Activated CD4-positive, alpha-beta T cell treated with anti-CD3 and anti-CD28 coated beads for 1 hour (primary cell): ENCODE measurements around the gene EFNB2.

ENCODE experiments used
- DNase-seq: peaks from one replicate; pipeline ENCODE4 v3.0.0-alpha.2; 2020

EFNB2 gene, protein sequence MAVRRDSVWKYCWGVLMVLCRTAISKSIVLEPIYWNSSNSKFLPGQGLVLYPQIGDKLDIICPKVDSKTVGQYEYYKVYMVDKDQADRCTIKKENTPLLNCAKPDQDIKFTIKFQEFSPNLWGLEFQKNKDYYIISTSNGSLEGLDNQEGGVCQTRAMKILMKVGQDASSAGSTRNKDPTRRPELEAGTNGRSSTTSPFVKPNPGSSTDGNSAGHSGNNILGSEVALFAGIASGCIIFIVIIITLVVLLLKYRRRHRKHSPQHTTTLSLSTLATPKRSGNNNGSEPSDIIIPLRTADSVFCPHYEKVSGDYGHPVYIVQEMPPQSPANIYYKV

DNA sequence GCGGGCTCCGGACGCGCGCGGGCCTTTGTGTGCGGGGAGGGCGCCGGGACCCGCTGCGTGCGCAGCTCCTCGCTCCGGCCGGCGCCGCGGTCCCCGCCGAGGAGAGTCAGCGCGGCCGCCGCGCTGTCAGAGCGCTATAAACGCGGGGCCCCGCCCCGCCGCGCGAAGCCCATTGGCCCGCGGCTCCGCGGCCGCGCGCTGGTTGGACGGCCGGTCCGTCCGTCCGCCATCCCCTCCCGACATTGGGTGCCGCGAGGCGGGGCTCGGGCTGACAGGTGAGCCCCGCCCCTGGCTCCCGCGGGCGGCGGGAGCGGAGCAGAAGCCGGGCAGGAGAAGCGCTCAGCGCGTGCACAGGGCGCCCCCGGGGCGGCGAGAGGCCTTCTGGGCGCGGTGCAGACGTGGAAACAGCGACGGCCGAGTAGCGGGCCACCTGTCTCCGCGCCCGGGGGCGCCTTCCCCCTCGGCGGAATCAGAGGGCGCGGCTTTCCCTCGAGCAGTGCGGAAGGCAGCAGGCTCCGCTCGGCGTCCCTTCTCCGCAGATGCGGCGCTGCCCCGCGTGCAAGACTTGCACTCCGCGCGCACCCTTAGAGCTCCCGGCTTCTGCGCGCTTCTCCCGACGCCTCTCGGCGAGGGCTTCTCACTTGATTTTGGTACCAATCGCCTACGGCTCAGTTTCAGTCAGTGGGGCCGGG lies at the start of gene EFNB2:
TSS of gene EFNB2 (minus strand) at position 111 of the 692 bp plus-strand sequence. CDS start 698 bp downstream, outside the sequence.
- DNase-seq = peak; percentile 80

DNA sequence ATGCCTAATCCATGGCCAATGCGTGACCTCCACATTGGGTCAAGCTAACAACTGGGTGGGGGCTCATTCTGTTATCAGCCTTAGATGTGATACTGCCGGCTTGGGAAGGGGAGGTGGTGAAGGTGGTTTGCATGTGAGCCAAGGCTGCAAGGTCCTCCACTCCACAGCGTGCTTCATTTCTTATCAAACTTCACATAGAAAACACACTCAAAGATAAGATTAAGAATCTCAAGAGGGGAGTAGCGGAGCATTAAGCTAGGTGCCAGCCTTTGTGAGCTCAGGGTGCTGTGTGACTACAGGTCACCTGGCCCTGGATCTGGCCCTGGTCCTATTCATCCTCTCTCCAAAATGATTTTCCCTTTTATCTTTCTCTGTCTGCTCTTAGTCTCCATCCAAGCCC lies 45.8 kb upstream of the EFNB2 start:
- DNase-seq = no peak

DNA sequence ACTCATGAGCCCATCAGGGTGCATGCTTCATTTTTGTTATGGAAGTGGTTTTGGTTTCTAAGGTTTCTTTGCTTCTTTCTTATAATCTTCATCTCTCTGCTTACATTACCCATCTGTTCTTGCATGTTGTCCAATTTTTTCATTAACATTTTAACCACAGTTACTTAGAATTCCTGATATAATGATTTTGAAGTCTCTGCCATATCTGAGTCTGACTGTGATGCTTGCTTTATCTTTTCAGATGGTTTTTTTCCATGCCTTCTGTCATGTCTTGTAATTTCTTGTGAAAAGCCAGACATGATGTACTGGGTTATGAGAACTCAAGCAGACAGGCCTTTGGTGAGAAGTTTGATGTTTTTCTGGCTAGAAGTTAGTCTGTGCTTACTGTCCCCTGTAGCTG lies 40.4 kb upstream of the EFNB2 start:
- DNase-seq = no peak

DNA sequence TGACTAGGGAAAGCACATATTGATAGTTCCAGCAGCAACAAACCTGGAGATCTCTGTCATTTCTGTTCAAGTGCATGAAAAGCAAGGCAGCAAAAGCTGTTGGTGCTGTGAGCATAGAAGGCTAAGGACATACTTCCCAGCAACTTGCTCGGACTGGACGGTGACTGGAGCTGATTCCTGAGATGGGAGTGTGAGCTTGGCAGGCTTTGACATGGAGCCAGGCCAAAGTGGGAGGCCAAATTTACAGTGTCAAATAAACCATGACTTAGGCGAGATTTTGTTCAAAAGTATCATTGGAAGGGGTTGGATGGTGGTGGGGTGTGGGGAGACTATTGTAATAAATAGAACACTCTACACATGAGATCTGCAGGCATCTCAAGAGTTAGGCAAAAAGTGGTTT lies 38.4 kb upstream of the EFNB2 start:
- no peak for DNase-seq

DNA sequence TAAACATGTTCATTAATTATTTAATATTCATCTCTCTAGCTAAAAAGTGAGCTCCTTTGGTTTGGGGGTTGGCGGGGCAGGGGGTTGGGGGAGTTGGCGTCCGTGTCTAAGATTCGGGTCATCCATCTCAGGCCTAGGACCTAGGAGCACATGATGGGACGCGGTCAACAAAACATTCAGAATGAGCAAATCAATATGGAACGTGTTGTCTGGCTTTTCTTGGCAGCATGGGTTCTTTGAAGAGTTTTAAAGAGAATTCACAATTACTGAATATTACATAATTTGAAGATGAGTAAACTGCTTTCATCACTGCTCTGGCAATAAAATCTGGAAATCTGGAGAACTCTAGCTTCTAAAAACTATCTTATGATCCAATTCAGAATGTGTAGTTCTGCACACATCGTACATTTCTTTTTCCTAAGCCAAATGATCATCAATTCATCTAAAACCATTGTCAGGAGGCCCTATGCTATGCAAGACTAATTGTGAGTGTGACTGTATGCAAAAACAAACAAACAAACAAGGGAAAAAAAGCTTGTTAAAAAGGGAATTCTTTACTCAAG lies 37.9 kb upstream of the EFNB2 start:
- DNase-seq = no peak

DNA sequence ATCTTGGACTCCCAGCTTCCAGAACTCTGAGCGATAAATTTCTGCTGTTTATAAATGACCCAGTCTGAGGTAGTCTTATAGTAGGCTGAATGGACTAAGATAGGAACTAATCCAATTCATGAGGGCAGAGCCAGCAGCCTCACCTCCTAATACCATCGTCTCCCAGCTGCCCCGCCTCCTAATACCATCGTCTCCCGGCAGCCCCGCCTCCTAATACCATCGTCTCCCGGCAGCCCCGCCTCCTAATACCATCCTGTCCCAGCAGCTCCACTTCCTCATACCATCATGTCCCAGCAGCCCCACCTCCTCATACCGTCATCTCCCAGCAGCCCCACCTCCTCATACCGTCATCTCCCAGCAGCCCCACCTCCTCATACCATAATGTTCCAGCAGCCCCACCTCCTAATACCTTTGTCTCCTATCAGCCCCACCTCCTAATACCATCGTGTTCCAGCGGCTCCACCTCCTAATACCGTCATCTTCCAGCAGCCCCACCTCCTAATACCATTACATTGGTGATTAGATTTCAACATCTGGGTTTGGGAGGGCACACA lies 34.9 kb upstream of the EFNB2 start:
- DNase-seq = peak; percentile 59

DNA sequence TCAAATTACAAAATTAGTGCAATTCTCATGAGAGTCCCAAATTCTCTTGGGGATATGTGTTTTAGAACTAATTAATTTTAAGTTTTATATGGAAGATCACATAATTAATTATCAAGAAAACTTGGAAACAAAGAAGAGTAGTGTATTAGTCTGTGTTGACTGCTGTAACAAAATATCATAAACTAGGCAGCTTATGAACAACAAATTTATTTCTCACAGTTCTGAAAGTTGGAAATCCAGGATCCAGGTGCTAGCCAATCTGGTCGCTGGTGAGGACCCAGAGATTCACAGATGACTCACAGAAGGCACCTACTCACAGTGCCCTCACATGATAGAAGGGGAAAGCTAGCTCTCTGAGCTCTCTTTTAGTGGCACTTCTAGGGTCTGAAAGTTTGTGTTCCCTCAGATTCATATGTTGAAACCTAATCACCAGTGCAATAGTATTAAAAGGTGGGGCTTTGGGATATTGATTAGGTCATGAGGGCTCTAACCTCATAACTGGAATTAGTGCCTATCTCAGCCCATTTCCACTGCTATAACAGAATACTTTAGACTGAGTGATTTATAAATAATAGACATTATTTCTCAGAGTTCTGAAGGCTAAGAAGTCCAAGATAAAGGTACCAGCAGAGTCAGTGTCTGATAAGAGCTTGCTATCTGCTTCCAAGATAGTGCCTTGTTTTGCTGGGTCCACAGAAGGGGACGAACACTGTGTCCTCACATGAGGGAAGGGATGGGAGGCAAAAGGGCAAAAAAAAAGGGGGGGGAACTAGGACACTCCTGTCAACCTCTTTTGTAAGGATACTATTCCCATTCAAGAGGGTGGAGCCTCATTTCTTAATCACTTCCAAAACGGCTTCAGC lies 34.0 kb upstream of the EFNB2 start:
- no peak for DNase-seq

DNA sequence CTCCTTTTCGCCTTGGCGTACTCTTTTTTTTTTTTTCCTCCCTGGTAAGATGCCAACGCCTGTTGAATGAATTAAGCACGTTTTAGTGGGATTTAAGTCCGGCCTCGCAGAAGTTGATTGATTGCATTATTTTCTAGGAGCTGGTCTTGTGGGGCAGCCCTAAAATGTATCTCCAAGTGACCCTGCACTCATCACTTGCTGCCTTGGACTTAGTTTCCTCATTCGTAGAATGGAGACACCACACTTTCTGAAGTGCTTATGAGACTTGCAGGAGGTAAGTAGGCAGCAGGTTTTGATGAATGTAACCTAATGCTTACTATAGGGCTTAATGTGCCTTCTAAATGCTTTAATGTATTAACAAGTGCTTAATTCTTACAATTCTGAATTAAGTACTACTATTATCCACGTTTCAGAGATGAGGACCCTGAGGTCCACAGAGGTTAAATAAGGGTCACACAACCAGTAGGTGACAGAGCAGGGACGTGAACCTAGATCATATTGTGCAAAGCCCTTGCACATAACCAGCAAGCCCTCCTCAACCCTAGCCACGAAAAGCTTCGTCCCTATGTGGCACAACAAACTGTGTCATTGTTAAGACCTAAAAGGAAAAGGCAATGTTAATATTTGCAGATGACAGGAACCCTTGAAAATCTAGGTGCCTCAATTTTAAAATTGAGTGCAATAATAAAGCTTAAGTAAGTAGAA lies 33.0 kb upstream of the EFNB2 start:
- no peak for DNase-seq

DNA sequence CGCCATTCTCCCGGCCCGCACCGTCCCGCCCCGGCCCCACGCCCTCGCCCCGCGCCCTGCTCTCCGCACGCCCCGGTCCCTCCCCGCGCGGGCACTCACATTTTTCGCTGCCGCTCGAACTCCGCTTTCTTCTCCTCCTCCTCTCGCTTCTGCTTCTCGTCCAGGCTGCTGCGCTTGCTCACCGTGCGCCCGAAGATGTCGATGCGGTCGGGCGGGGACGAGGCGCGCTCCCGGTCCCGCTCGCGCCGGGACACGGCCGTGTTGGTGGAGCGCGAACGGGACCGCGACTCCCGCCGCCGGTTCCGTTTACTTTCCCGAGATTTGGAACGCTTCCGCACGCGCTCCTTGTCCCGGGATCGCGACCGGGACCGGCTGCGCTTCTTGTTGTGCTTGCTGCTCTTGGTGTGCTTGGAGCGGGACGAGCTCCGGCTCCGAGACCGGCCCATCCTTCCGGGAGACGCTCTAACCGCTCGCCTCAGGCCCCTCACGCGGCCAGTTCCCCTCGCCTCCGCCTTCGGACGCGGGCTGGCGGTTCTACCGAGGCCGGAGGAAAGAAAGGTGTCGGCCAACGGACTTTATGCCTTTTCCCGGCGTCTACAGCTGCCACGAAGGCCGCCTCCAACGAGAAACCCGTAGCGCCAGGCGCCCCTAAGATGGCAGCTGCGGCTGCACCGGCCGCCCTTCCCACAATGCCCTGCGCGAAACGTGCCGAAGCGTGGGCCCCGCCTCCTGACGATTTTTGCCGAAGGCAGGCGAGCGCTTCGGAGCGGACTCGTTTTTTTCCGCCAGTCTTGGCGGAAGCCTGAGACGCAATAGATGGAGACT lies 32.2 kb upstream of the EFNB2 start, which contains the start of gene ARGLU1:
TSS of gene ARGLU1 (minus strand) at position 664 of the 825 bp plus-strand sequence. CDS start at position 446, 218 bp downstream.
- DNase-seq = peak; percentile 93

DNA sequence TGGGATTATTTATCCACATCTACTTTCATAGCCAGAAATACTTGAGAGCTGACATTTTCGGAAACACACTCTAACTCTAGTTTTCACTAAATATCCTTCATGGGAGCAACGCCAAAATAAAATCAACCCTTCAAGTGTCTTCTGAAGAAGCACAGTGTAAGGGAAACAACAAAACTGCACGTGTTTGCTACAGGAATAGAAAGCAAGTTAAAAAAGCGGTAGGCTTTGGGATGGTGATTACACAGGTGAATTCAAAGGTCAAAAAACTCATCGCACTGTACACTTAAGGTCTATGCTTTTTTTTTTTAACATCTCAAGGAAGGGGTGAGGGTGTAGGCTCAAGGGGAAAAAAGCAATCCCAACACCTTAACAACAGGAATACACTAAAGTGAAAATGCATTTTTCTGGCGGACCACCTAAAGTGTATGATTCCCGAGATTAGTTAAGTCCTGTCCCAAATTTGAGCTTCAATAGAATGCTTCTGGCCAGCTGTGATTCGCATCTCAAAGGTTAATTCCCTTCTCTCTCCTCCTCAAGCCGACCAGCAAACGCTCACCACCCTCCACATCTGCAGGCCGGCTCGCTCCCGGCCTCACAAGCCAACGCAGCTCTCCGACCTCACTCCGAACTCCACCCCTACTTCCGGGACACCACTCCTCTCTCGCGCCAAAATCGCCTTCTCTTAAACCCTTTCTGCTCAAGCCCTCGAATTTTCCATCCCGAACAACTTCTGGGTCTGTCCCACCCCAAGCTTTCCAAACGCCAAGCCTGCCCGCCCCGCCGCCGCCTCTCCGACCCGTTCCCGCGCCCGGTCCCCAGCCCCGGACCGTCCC lies 31.4 kb upstream of the EFNB2 start:
- no peak for DNase-seq

DNA sequence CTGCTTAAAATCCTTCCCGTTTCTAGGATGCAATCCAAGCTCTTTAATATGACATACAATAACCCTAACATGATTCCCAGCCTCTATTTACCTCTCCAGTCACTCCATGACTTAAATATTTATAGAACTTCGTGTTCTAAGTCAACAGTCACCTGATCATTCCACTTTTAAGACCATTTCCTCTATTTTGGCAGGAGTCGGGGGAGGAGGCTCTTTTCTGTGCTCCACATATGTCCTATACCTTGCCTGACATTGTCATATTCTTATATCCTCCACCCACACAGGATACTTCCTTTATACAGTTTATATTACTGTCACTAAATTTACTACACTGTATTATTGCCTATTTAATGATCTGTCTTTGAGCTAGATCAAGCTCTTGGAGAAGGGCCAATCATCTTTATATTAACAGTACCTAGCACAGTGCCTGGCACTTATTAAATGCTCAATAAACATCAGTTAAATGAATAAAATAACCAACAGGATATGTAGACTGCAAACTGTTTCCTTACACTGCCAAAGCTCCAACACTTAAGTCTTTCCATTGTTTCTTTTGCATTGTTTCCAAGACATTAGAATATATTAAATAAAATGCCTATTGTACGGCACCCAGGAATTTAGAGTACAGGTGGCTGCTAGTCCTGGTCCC lies 29.8 kb upstream of the EFNB2 start:
- no peak for DNase-seq

DNA sequence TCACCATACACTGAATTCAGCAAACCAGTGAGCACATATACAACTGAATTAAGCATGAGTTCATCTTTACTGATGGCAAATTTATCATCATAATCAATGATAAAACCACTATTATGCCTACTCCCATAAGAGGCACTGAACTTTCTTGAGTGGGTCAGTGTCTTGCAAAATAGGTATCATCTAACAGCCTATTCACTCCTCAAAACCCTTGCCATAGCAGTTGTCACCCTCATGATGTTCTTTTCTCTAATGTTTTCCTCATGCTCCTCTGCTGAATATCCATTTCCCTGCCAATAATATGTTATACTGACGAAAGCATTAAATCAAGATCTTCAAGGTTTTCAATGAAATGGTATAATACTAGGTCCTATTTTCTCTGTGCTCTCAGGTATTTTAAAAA lies 26.8 kb upstream of the EFNB2 start:
- no peak for DNase-seq

DNA sequence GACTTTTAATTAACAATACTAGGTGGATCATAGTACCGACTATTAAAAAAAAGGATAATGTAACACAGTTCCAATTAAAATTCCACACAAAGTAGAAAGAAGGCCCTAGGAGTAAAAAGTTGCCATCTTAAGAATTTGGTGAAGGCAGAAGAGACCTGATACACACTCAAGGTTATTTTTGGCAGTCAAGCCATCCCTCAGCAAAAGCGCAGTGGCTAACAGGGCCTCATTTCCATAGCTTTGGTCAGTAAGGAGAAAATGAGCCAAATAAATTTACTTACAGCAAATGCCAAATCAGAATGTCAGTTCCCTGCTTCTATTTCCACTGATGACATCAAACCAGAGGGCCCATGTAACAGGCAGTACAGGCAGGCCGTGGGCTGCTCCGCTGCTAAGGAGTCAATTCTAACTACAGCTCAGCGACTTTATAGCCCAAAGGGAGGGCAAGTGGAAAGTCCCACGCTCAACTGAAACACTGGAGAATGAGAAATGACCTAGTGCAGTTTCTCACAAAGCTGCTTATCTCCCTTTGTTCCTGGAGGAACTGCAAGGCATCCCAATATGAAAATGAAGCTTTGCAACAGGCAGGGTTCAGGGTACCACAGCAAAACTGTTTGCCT lies 26.2 kb upstream of the EFNB2 start:
- DNase-seq = peak; percentile 12

DNA sequence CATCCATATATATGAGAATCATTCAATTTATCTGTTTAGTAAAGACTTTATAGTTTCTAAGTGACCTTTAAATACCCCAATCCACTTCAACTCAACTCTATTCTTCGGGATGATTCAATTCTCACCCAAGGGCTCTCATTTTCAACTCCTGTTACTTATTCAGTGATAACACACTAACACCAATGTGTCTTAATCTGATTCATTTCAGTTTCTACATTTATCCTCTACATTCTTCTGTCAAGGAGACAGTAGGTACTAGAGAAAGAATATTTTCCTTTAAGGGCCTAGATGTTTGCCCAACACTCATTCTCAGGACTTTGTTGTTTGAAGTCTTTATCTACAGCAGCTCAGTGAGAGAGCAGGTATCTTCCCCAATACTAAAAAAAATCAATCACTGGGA lies 25.4 kb upstream of the EFNB2 start:
- no peak for DNase-seq

DNA sequence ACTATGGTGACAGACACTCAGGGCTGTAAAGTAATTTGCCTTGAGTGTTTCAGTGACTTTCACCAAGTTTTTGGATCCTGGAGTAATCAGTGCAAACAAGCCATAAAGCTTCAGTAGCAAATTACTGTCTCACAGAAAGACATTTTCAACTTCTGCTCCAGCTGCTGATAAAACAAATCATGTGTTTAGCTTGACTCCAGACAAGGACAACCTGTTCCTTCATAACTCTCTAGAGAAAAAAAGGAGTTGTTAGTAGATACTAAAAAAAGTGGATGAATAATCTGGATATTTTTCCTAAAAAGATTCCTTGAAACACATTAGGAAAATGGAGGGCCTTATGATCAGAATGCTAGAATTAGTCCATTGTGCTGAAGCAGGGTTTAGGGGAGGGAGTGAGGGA lies 23.1 kb upstream of the EFNB2 start:
- no peak for DNase-seq

DNA sequence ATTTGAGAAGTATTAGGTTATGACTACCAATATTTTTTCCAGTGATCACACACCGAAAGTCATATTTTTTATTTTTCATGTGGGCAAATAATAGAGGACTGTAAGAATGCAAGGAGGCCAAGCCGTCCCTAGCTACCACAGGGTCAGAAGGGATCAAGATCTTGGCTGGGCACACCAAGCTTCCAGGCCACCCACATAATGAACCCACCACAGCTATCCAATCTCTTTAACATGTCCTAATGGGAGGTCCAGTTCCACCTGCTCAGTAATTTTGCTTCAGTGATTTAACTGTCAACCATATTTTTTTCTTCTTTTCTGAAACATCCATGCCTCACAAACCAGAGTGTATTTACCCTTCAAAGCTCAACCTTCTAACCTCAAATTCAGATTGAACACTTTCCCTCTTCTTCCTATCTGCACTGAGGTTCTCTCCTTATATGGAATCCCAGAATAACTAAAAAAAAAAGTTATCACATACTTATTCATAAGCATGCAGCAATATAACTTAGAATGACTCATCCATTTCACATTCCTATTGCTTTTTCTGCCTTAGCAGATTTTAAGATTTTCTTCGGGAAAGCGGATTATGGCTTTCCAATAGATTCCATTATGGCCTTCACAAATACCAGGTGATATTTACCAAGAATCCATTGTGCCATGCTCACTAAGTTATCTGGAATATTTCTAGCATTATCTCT lies 20.3 kb upstream of the EFNB2 start:
- DNase-seq = no peak

DNA sequence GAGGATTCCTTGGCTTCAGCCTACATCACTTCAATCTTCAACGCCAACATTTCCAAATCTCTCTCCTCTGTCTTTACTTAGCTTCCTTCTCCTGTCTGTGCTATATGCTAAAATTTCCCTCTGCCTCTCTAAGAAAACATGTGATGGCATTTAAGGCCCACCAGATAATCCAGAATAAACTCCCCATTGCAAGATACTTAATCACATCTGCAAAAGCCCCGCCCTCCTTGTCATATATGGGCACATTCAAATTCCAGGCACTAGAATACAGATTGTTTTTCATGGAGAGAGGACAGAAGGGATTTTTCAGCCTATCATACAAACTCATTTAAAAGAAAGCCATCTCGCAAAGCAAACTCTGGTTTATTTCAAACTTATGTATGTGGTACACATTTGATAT lies 16.3 kb upstream of the EFNB2 start:
- DNase-seq = no peak

DNA sequence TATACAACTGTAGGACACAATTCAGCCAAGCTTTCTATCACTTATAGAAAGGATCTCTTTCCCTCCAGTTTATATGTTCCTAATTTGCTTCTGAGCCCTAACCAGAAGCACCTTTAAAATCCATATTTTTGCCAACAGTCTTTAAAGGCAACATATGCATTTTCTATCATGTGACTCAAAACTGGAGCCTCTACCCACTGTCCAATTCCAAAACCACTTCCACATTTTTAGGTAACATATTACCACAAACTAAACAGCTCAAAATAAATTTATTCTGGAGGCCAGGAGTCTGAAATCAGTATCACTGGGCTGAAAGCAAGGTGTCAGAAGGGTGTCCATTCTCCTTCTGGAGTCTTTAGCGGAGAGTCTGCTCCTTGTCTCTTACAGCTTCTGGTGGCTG lies 15.9 kb upstream of the EFNB2 start:
- DNase-seq = no peak
